ENCODE measurements around the gene AP5S1. TPM values are rescaled to one million over a fixed set of nuclear protein-coding genes. Genes with fewer than 3 reads are reported as not detected.

Gene AP5S1
- total RNA-seq, 2 donors from 2014 or later, result 14.6 to 17.3 TPM

GRCh38 chr20:3796477-3797225 is 23.7 kb upstream of the AP5S1 start:
- Histone ChIP-seq H3K4me1 (peaks cover 0 to 40% of the 10 kb centered on the region in 2 donors), H3K27me3 (no peaks in the 10 kb centered on the region), H3K9me3 (no peaks in the 10 kb centered on the region), H3K36me3 (peaks cover 10% of the 10 kb centered on the region), H3K4me3 (peak overlapping the region; percentile 73 to 81), H3K27ac (peak overlapping the region; percentile 98 to 99)
- no peak for TF ChIP-seq CTCF (IDR thresholded peaks at IDR 0.05)
- DNase-seq (ENCODE audit: low spot score), result no peak

GRCh38 chr20:3797226-3797545 is 23.2 kb upstream of the AP5S1 start:
- Histone ChIP-seq H3K27me3 (no peaks in the 10 kb centered on the region), H3K27ac (no peak overlapping the region), H3K36me3 (peaks cover 16% of the 10 kb centered on the region), H3K9me3 (no peaks in the 10 kb centered on the region), H3K4me3 (peak overlapping the region in 1 of 2 donors; percentile 73), H3K4me1 (peaks cover 0 to 40% of the 10 kb centered on the region in 2 donors)
- no peak for TF ChIP-seq CTCF (IDR thresholded peaks at IDR 0.05)
- no peak for DNase-seq (ENCODE audit: low spot score)

- no peaks in the 10 kb centered on the region for H3K27me3 ChIP-seq
- no peaks in the 10 kb centered on the region for H3K9me3 ChIP-seq
- no peak for DNase-seq (ENCODE audit: low spot score)
- H3K27ac ChIP-seq, result no peak overlapping the region
- H3K36me3 ChIP-seq, result peaks cover 20% of the 10 kb centered on the region
- peak overlapping the region in 1 of 2 donors; percentile 73 for H3K4me3 ChIP-seq
- TF ChIP-seq CTCF (IDR thresholded peaks at IDR 0.05), result no peak
- H3K4me1 ChIP-seq, result peaks cover 0 to 40% of the 10 kb centered on the region in 2 donors
These were observed 22.6 kb upstream of the AP5S1 start for GRCh38 chr20:3797592-3798372.

- Histone ChIP-seq H3K4me3 (no peak overlapping the region), H3K27ac (no peak overlapping the region), H3K9me3 (no peaks in the 10 kb centered on the region), H3K36me3 (peaks cover 26% of the 10 kb centered on the region), H3K4me1 (peaks cover 0 to 40% of the 10 kb centered on the region in 2 donors), H3K27me3 (no peaks in the 10 kb centered on the region)
- TF ChIP-seq CTCF (IDR thresholded peaks at IDR 0.05), result no peak
- DNase-seq (ENCODE audit: low spot score), result no peak
These were observed 22.0 kb upstream of the AP5S1 start for GRCh38 chr20:3798373-3798768.

- Histone ChIP-seq H3K36me3 (peaks cover 31% of the 10 kb centered on the region), H3K4me3 (no peak overlapping the region), H3K4me1 (peaks cover 0 to 40% of the 10 kb centered on the region in 2 donors), H3K27ac (no peak overlapping the region), H3K9me3 (no peaks in the 10 kb centered on the region), H3K27me3 (no peaks in the 10 kb centered on the region)
- no peak for TF ChIP-seq CTCF (IDR thresholded peaks at IDR 0.05)
- DNase-seq (ENCODE audit: low spot score), result no peak
These were observed 21.5 kb upstream of the AP5S1 start for GRCh38 chr20:3798908-3799248.

Measured in right atrium auricular region (tissue), 2 donors.